WTC11 (cell line): Measurements from ENCODE around the gene CRYGN. TPM values are rescaled to one million over a fixed set of nuclear protein-coding genes. Genes with fewer than 3 reads are reported as not detected.

Experiments
- ATAC-seq: fragments of 200-7000 bp; cut with Tn5 transposase; 2 replicates; pipeline ENCODE4 v1.10.0; 2021; ENCODE audit warnings: mild to moderate bottlenecking, moderate library complexity
- CTCF ChIA-PET: fragments of 300-600 bp; sonication (Branson Sonifier 250); formaldehyde crosslinking; loops from one replicate; lab custom pipeline; 2021; ENCODE audit warnings: antibody characterized with exemption; lab: Charles Lee
- POLR2A ChIA-PET: fragments of 350-600 bp; sonication (Branson Sonifier 250); formaldehyde crosslinking; loops from one replicate; lab custom pipeline; 2021; ENCODE audit warnings: antibody characterized with exemption; lab: Charles Lee
- DNase-seq: peaks from one replicate; pipeline ENCODE4 v3.0.0; 2021; ENCODE audit warnings: low spot score
- H3K27ac Mint-ChIP-seq: 2 replicates; pipeline ENCODE4 v1.8.0; 2021; ENCODE audit warnings: mixed read lengths
- H3K27me3 Mint-ChIP-seq: 2 replicates; pipeline ENCODE4 v1.8.0; 2021; ENCODE audit warnings: low read depth, mild to moderate bottlenecking, moderate library complexity, mixed read lengths
- H3K36me3 Mint-ChIP-seq: 2 replicates; pipeline ENCODE4 v1.8.0; 2021; ENCODE audit warnings: mixed read lengths
- H3K4me1 Mint-ChIP-seq: 2 replicates; pipeline ENCODE4 v1.8.0; 2022; ENCODE audit warnings: mixed read lengths
- H3K4me3 Mint-ChIP-seq: 2 replicates; pipeline ENCODE4 v1.8.0; 2021; ENCODE audit warnings: mild to moderate bottlenecking, moderate library complexity, mixed read lengths
- H3K9me3 Mint-ChIP-seq: 2 replicates; pipeline ENCODE4 v1.8.0; 2021; ENCODE audit warnings: mixed read lengths
- ATF1 ChIP-seq: sonication (generic); formaldehyde crosslinking; IDR thresholded peaks from 2 replicates; pipeline ENCODE4 v1.8.1; 2023; ENCODE audit warnings: mild to moderate bottlenecking, moderate library complexity, missing genetic modification reagents
- GTF2I ChIP-seq: fragments of 250-450 bp; sonication (Bioruptor Pico); conservative IDR thresholded peaks from 2 replicates; pipeline ENCODE4 v1.4.0; 2021; ENCODE audit warnings: mild to moderate bottlenecking
- MXD4 ChIP-seq: fragments of 250-450 bp; sonication (Bioruptor Pico); IDR thresholded peaks from 2 replicates; pipeline ENCODE4 v1.8.0; 2021; ENCODE audit warnings: mild to moderate bottlenecking, moderate library complexity, borderline replicate concordance
- NFYB ChIP-seq: sonication (generic); formaldehyde crosslinking; conservative IDR thresholded peaks from 2 replicates; pipeline ENCODE4 v1.8.0; 2022; ENCODE audit warnings: low read depth, missing genetic modification reagents
- SMAD4 ChIP-seq: sonication (generic); formaldehyde crosslinking; IDR thresholded peaks from 2 replicates; pipeline ENCODE4 v1.8.0; 2022; ENCODE audit warnings: mild to moderate bottlenecking, missing genetic modification reagents
- ZNF317 ChIP-seq: sonication (generic); formaldehyde crosslinking; IDR thresholded peaks from 2 replicates; pipeline ENCODE4 v1.8.1; 2023; ENCODE audit warnings: low read depth, mild to moderate bottlenecking, moderate library complexity, missing genetic modification reagents, borderline replicate concordance
- total RNA-seq: library from RNA; stranded (reverse); gene quantifications from 3 replicates; pipeline ENCODE4 v1.2.3, GENCODE V29; 2021
- TF ChIP-seq, protein P1 (sequence below): sonication (generic); formaldehyde crosslinking; IDR thresholded peaks from 2 replicates; pipeline ENCODE4 v1.8.1; 2023; ENCODE audit warnings: mild to moderate bottlenecking, missing genetic modification reagents
- TF ChIP-seq, protein P2 (sequence below): sonication (generic); formaldehyde crosslinking; IDR thresholded peaks from 2 replicates; pipeline ENCODE4 v1.8.1; 2022; ENCODE audit warnings: low read depth, mild to moderate bottlenecking, moderate library complexity, missing genetic modification reagents, borderline replicate concordance
- TF ChIP-seq, protein P3 (sequence below): sonication (generic); formaldehyde crosslinking; IDR thresholded peaks from 2 replicates; pipeline ENCODE4 v1.8.0; 2022; ENCODE audit warnings: mild to moderate bottlenecking, missing genetic modification reagents
- TF ChIP-seq, protein P4 (sequence below): sonication (generic); formaldehyde crosslinking; IDR thresholded peaks from 2 replicates; pipeline ENCODE4 v1.8.0; 2023; ENCODE audit warnings: missing genetic modification reagents
- TF ChIP-seq, protein P5 (sequence below): sonication (generic); formaldehyde crosslinking; IDR thresholded peaks from 2 replicates; pipeline ENCODE4 v1.8.1; 2022; ENCODE audit warnings: mild to moderate bottlenecking, missing genetic modification reagents, moderate library complexity, borderline replicate concordance
- TF ChIP-seq, protein P6 (sequence below): sonication (generic); formaldehyde crosslinking; IDR thresholded peaks from 2 replicates; pipeline ENCODE4 v1.8.0; 2022; ENCODE audit warnings: mild to moderate bottlenecking, missing genetic modification reagents
- TF ChIP-seq, protein P7 (sequence below): sonication (generic); formaldehyde crosslinking; IDR thresholded peaks from 2 replicates; pipeline ENCODE4 v1.8.0; 2023; ENCODE audit warnings: missing genetic modification reagents, mild to moderate bottlenecking, borderline replicate concordance

The CRYGN gene
- total RNA-seq, 1 experiment from 2014 or later = 1.5 TPM

DNA sequence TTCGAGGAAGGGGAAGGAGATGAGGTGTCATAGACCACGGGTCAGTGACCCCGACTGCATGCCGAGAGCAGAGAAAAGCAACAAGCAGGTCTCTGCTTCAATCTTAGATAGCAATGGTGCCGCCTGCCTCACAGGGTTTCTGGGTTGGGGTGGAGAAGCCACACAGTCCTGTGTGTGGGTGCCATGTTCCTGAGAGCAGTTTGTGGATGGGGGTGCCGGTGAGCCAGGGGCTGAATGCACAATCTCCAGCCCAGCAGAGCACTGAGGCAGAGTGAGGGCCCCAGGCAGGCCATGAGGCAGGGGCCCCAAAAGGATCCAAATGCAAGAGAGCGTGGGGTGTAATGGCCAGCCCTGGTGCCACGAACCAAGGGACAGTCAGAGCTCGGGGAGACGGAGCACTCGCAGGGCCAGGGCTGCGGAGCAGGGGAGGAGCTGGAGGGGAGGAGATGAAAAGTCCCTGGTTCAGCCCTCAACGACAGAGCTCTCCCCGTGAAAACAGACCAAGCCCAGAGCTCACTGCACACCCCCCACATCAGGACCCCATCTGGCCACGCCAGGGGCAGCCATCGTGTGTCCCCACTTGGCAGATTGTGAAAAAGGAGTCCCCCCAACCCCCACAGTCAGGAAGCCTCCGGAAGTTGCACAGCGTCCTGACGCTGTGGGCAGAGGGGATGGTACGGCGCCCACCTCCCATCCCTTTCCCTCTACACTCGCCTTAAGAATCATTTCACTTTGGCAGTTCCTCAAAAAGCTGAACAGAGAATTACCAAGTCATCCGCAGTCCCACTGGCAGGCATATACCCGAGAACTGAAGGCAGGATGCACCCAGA lies 50.0 kb downstream of the CRYGN start:
- Mint-ChIP-seq H3K36me3 (0 out of 2 replicates have a peak, but pooled peaks cover under 1% of the 10 kb centered on the region), H3K9me3 (no peaks in the 10 kb centered on the region), H3K27ac (no peak overlapping the region; the same call in 1 of the 2 replicates), H3K4me1 (peaks cover 5% of the 10 kb centered on the region), H3K27me3 (no peaks in the 10 kb centered on the region), H3K4me3 (no peak overlapping the region)
- ChIA-PET POLR2A (no interaction called here), CTCF (interaction anchor here (1.2 kb wide), 1 partner anchor 58 kb away, joined by 3 read pairs; no protein-coding TSS in a partner anchor)
- ATAC-seq (no peak), DNase-seq (no peak)
- TF ChIP-seq ATF1 (CRISPR knock-in tag) (no peak), ZNF317 (CRISPR knock-in tag) (no peak), MXD4 (CRISPR knock-in tag) (no peak), SMAD4 (CRISPR knock-in tag) (no peak), GTF2I (no peak), NFYB (CRISPR knock-in tag) (no peak)
- TF ChIP-seq, protein P1, sequence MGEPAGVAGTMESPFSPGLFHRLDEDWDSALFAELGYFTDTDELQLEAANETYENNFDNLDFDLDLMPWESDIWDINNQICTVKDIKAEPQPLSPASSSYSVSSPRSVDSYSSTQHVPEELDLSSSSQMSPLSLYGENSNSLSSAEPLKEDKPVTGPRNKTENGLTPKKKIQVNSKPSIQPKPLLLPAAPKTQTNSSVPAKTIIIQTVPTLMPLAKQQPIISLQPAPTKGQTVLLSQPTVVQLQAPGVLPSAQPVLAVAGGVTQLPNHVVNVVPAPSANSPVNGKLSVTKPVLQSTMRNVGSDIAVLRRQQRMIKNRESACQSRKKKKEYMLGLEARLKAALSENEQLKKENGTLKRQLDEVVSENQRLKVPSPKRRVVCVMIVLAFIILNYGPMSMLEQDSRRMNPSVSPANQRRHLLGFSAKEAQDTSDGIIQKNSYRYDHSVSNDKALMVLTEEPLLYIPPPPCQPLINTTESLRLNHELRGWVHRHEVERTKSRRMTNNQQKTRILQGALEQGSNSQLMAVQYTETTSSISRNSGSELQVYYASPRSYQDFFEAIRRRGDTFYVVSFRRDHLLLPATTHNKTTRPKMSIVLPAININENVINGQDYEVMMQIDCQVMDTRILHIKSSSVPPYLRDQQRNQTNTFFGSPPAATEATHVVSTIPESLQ (CRISPR knock-in tag) = no peak
- TF ChIP-seq, protein P2, sequence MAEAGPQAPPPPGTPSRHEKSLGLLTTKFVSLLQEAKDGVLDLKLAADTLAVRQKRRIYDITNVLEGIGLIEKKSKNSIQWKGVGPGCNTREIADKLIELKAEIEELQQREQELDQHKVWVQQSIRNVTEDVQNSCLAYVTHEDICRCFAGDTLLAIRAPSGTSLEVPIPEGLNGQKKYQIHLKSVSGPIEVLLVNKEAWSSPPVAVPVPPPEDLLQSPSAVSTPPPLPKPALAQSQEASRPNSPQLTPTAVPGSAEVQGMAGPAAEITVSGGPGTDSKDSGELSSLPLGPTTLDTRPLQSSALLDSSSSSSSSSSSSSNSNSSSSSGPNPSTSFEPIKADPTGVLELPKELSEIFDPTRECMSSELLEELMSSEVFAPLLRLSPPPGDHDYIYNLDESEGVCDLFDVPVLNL (CRISPR knock-in tag) = no peak
- TF ChIP-seq, protein P3, sequence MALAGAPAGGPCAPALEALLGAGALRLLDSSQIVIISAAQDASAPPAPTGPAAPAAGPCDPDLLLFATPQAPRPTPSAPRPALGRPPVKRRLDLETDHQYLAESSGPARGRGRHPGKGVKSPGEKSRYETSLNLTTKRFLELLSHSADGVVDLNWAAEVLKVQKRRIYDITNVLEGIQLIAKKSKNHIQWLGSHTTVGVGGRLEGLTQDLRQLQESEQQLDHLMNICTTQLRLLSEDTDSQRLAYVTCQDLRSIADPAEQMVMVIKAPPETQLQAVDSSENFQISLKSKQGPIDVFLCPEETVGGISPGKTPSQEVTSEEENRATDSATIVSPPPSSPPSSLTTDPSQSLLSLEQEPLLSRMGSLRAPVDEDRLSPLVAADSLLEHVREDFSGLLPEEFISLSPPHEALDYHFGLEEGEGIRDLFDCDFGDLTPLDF (CRISPR knock-in tag) = no peak
- TF ChIP-seq, protein P4, sequence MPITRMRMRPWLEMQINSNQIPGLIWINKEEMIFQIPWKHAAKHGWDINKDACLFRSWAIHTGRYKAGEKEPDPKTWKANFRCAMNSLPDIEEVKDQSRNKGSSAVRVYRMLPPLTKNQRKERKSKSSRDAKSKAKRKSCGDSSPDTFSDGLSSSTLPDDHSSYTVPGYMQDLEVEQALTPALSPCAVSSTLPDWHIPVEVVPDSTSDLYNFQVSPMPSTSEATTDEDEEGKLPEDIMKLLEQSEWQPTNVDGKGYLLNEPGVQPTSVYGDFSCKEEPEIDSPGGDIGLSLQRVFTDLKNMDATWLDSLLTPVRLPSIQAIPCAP = no peak
- TF ChIP-seq, protein P5, sequence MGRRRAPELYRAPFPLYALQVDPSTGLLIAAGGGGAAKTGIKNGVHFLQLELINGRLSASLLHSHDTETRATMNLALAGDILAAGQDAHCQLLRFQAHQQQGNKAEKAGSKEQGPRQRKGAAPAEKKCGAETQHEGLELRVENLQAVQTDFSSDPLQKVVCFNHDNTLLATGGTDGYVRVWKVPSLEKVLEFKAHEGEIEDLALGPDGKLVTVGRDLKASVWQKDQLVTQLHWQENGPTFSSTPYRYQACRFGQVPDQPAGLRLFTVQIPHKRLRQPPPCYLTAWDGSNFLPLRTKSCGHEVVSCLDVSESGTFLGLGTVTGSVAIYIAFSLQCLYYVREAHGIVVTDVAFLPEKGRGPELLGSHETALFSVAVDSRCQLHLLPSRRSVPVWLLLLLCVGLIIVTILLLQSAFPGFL = no peak
- TF ChIP-seq, protein P6, sequence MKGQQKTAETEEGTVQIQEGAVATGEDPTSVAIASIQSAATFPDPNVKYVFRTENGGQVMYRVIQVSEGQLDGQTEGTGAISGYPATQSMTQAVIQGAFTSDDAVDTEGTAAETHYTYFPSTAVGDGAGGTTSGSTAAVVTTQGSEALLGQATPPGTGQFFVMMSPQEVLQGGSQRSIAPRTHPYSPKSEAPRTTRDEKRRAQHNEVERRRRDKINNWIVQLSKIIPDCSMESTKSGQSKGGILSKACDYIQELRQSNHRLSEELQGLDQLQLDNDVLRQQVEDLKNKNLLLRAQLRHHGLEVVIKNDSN (CRISPR knock-in tag) = no peak
- TF ChIP-seq, protein P7, sequence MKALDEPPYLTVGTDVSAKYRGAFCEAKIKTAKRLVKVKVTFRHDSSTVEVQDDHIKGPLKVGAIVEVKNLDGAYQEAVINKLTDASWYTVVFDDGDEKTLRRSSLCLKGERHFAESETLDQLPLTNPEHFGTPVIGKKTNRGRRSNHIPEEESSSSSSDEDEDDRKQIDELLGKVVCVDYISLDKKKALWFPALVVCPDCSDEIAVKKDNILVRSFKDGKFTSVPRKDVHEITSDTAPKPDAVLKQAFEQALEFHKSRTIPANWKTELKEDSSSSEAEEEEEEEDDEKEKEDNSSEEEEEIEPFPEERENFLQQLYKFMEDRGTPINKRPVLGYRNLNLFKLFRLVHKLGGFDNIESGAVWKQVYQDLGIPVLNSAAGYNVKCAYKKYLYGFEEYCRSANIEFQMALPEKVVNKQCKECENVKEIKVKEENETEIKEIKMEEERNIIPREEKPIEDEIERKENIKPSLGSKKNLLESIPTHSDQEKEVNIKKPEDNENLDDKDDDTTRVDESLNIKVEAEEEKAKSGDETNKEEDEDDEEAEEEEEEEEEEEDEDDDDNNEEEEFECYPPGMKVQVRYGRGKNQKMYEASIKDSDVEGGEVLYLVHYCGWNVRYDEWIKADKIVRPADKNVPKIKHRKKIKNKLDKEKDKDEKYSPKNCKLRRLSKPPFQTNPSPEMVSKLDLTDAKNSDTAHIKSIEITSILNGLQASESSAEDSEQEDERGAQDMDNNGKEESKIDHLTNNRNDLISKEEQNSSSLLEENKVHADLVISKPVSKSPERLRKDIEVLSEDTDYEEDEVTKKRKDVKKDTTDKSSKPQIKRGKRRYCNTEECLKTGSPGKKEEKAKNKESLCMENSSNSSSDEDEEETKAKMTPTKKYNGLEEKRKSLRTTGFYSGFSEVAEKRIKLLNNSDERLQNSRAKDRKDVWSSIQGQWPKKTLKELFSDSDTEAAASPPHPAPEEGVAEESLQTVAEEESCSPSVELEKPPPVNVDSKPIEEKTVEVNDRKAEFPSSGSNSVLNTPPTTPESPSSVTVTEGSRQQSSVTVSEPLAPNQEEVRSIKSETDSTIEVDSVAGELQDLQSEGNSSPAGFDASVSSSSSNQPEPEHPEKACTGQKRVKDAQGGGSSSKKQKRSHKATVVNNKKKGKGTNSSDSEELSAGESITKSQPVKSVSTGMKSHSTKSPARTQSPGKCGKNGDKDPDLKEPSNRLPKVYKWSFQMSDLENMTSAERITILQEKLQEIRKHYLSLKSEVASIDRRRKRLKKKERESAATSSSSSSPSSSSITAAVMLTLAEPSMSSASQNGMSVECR (CRISPR knock-in tag) = no peak
